GM18858 (cell line): ENCODE results near the gene RNF220.

Experiments used
- ATAC-seq: cut with Tn5 transposase; IDR thresholded peaks from one replicate; pipeline ENCODE4 v1.9.1; 2021; ENCODE audit not compliant: unreplicated experiment

The RNF220 gene

GRCh38 chr1:44606701-44607281 is 201.7 kb downstream of the RNF220 start:
- ATAC-seq = no peak

- ATAC-seq = no peak
These were observed 203.1 kb downstream of the RNF220 start for GRCh38 chr1:44608141-44608540.

- no peak for ATAC-seq
These were observed 204.3 kb downstream of the RNF220 start for GRCh38 chr1:44609412-44609767.

GRCh38 chr1:44609768-44610526 is 204.9 kb downstream of the RNF220 start:
- ATAC-seq = no peak

DNA sequence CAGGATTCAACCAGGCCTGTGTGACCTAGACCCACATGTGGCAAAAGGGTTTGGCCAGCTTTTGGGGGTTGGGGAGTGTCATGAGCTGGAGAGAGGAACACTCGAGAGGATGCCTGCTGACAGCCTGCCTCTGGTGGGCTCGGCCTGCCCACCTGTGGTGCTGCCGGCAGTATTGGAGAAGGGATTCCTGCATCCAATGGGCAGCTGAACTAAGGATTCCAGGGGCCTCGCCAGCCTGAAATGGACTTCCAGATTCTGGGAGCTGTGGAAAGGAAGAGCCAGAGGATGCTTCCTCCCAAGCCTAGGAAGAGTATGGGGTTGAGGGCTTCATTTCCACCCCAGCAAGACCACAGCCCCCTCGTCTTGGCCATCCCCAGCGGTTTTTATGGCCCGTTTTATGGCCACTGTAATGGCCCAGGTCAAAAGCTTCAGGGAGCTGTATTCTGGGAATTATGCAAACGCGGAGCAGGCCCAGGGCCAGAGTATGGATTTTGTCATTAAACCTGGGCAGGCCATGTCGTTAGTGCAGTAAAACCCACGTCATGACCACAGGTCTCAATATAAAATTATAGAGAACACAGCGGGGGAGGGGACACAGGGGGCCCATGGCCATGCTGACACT is 205.6 kb downstream of the RNF220 start:
- no peak for ATAC-seq

DNA sequence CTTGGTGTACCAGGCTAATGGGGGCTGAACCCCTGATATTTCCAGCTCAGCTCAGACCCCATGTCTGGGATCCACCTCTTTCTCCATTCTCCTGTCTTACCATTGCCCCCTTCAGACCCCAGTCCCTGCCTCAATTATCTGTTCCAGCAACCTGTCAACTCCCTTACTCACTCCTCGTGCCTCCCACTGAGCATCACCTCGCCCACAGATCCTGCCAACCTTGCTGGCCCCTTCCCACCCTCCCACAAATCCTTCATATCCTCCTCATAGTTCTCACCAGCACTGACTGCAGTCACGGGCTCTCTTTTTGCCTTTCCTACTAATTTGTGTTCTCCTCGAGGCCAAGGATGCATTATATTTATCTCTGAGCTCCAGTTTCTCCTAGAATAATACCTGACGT is 206.4 kb downstream of the RNF220 start:
- no peak for ATAC-seq

DNA sequence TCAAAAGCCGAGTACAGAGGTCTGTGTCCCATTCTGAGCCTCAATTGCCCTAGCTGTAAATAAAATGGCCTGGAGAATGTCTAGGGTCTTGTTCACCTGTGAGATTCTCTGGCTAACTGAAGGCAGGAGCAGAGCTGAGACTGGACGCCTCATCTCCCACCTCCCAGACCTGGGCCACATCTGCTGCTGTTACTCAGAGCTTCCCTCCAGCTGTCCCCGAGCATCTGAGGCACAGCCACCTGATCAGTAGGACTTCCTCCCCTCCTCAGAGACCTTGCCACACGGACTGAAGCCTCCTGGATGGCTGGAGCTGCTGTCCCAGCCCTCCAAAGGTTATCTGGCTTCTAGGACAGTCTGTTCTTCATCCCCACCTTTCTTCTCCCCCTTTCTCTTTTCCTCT is 206.8 kb downstream of the RNF220 start:
- ATAC-seq = no peak

- no peak for ATAC-seq
These were observed 208.9 kb downstream of the RNF220 start for GRCh38 chr1:44613941-44614340.

- ATAC-seq = no peak
These were observed 211.4 kb downstream of the RNF220 start for GRCh38 chr1:44616284-44616990.

DNA sequence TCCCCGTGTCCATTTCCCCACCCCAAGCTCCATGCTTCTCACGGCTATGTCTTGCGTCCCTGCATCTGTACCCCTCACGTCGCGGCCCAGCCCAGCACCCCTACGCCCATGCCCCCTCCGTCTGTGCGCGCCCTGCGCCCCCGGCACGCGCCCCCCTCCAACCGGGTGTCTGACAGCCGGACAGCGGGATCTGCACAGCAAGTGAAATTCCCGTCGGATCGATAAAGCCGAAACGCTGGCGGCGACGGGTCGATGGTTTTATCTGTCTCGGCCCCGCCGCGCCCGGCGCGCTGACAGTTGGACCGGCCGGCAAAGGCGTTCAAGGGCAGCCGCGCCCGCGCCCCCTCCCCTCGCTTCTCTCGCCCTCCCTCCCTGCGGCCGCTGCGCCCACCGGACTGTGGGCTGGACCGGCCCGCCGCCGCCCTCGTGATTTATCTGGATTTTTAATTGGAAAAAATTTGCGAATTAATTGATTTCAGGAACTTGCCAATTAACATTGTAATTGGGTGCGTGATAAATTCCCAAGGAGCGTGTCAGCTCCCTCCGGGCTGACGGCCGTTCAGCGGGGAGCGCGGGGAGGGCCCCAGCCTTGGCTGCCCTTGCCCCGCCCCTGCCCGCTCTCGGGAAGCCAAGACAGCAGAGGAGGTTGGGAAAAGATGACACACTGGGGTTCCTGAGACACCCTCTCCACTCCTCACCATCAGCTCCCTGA is 212.1 kb downstream of the RNF220 start:
- ATAC-seq = no peak

- ATAC-seq = no peak
These were observed 212.6 kb downstream of the RNF220 start for GRCh38 chr1:44617703-44618029.

- no peak for ATAC-seq
These were observed 214.3 kb downstream of the RNF220 start for GRCh38 chr1:44619261-44619900.

- no peak for ATAC-seq
These were observed 215.0 kb downstream of the RNF220 start for GRCh38 chr1:44620072-44620471.

DNA sequence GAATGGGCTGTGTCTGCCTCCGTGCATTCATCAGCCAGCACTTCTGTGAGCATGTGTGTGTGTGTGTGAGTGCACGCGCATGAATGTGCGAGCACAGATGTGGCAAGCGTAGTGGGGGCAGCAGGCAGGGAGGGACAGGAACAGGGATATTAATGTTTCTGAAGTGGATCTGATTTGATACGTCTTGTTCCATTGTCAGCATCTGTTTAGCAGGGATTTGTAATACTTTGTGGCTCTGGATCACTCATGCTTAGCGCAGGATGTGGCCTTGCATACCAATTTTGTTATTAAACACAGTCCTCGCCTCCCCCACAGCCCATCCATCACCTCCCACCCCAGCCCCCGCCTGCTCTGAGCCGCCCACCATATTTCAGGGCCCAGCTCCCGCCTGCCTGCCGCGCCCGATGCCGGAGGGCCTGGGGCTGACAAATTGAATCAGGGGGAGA is 216.8 kb downstream of the RNF220 start:
- ATAC-seq = no peak

DNA sequence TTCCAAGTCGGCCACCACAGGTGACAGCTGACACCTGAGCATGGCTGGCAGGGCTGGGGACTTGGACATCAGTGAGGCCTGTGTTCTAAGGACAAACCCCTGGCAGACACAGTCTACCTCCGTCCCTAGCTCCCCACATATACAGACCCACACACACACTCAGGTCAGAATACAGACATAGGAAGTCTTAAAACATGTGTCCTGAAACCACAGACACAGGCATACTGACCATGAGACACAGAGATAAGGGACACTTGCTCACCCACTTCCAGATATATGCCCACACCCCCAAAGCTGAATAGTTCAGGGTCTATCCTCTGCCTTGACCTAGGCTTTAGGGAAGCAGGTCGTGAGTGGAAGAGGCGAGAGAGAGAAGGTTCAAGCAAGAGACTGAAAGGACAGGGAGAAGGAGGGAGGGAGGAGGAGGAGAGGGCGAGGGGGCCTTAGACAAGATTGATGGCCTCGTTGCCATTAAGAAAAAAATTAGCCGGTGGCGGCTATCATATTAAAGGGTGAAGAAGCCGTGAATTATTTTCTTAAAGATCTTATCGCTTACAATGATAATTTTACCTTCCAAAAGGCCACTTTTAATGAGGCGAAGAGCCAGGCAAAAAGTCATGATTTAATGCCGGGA is 219.3 kb downstream of the RNF220 start:
- no peak for ATAC-seq

DNA sequence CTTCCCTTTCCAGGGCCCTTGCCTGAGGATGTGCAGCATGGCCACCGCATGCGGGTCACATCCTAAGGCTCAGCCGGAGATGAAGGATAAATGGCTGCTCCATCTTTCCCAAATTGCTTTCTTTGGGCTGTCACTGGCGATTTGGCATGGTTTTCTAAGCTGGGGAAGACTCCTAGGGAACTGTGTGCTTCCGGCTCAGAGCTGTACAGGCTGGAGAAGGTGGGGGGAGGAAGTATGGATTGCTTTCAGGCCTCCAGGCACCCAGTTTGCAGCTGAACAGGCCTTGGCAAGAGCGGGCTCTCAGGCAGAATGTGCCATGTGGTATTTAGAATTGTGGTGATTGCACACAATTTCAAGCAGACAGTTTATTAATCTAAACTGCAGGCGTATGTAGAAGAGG is 220.3 kb downstream of the RNF220 start:
- ATAC-seq = no peak

- no peak for ATAC-seq
These were observed 224.1 kb downstream of the RNF220 start for GRCh38 chr1:44628962-44629756.

DNA sequence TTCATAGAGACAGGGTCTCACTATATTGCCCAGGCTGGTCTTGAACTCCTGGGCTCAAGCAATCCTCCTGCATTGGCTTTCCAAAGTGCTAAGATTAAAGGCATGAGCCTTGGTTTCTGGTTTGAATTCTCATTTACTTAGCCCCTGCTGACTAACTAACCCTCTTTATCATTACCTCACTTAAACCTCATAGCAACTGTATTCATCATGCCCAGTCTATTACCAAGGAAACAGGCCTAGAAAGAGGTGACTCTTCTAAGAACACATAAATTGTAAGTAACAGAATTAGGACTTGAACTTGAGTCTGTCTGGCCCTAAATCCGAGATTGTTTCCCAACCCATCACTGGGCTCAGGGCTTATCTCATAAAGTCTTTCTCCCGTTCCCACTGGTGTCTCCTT is 225.1 kb downstream of the RNF220 start:
- ATAC-seq = no peak

- ATAC-seq = no peak
These were observed 226.2 kb downstream of the RNF220 start for GRCh38 chr1:44631333-44631646.
